Stimulated activated naive CD8-positive, alpha-beta T cell treated with anti-CD3 and anti-CD28 coated beads, Interleukin-15, amount 100 ng/mL, for 72 hours (primary cell): ENCODE results near the gene CA10.

ENCODE experiments used
- ATAC-seq: fragments of 150-1000 bp; cut with Tn5 transposase; 2 replicates; pipeline ENCODE4 v1.10.0; 2021; ENCODE audit warnings: mild to moderate bottlenecking, moderate library complexity
- DNase-seq, 2 donors: peaks; one replicate each; pipeline ENCODE4 v3.0.0; 2021 to 2022
- H3K27ac Mint-ChIP-seq, 2 donors: one replicate each; pipeline ENCODE4 v1.8.0; 2022; ENCODE audit warnings: mild to moderate bottlenecking in 2 of 2, mixed read lengths in 2 of 2, moderate library complexity in 2 of 2
- H3K27me3 Mint-ChIP-seq: one replicate; pipeline ENCODE4 v1.8.0; 2022; ENCODE audit warnings: mixed read lengths
- H3K4me1 Mint-ChIP-seq: one replicate; pipeline ENCODE4 v1.8.0; 2022; ENCODE audit warnings: mild to moderate bottlenecking, mixed read lengths
- H3K4me3 Mint-ChIP-seq, 2 donors: one replicate each; pipeline ENCODE4 v1.8.0; 2022; ENCODE audit warnings: mild to moderate bottlenecking in 2 of 2, mixed read lengths in 2 of 2, moderate library complexity in 1 of 2
- H3K9me3 Mint-ChIP-seq, 2 donors: one replicate each; pipeline ENCODE4 v1.8.0; 2022; ENCODE audit warnings: mixed read lengths in 2 of 2

Gene CA10

GRCh38 chr17:51817117-51817516 is 341.4 kb downstream of the CA10 start:
- no peak for DNase-seq
- Mint-ChIP-seq H3K4me3 (no peak overlapping the region), H3K9me3 (no peaks in the 10 kb centered on the region), H3K4me1 (no peaks in the 10 kb centered on the region), H3K27ac (no peak overlapping the region), H3K27me3 (peaks cover 8% of the 10 kb centered on the region)
- no peak for ATAC-seq

GRCh38 chr17:51815097-51815496 is 343.4 kb downstream of the CA10 start:
- no peak overlapping the region for H3K27ac Mint-ChIP-seq
- ATAC-seq (no peak), DNase-seq (no peak)
- H3K4me1 Mint-ChIP-seq: no peaks in the 10 kb centered on the region
- H3K27me3 Mint-ChIP-seq: no peaks in the 10 kb centered on the region
- no peaks in the 10 kb centered on the region for H3K9me3 Mint-ChIP-seq
- no peak overlapping the region for H3K4me3 Mint-ChIP-seq

GRCh38 chr17:51814521-51814920 is 344.0 kb downstream of the CA10 start:
- DNase-seq (no peak), ATAC-seq (no peak)
- no peak overlapping the region for H3K27ac Mint-ChIP-seq
- no peaks in the 10 kb centered on the region for H3K27me3 Mint-ChIP-seq
- H3K9me3 Mint-ChIP-seq: no peaks in the 10 kb centered on the region
- no peak overlapping the region for H3K4me3 Mint-ChIP-seq
- H3K4me1 Mint-ChIP-seq: no peaks in the 10 kb centered on the region

- ATAC-seq (no peak), DNase-seq (no peak)
- H3K27ac Mint-ChIP-seq: no peak overlapping the region
- H3K4me1 Mint-ChIP-seq: no peaks in the 10 kb centered on the region
- no peaks in the 10 kb centered on the region for H3K27me3 Mint-ChIP-seq
- no peak overlapping the region for H3K4me3 Mint-ChIP-seq
- H3K9me3 Mint-ChIP-seq: no peaks in the 10 kb centered on the region
These were observed 344.7 kb downstream of the CA10 start for GRCh38 chr17:51813784-51814174.

GRCh38 chr17:51813140-51813783 is 345.3 kb downstream of the CA10 start:
- no peak for ATAC-seq

GRCh38 chr17:51807460-51807859 is 351.1 kb downstream of the CA10 start:
- no peak for DNase-seq
- no peak overlapping the region for H3K4me3 Mint-ChIP-seq
- H3K9me3 Mint-ChIP-seq: no peaks in the 10 kb centered on the region
- ATAC-seq: no peak
- H3K27me3 Mint-ChIP-seq: peaks cover 9% of the 10 kb centered on the region
- H3K27ac Mint-ChIP-seq: no peak overlapping the region
- no peaks in the 10 kb centered on the region for H3K4me1 Mint-ChIP-seq

More at GRCh38 chr17:51813140-51813783, 345.3 kb downstream of the CA10 start:
- no peak for DNase-seq
- Mint-ChIP-seq H3K27me3 (no peaks in the 10 kb centered on the region), H3K9me3 (no peaks in the 10 kb centered on the region), H3K4me1 (no peaks in the 10 kb centered on the region), H3K4me3 (no peak overlapping the region), H3K27ac (no peak overlapping the region)

- DNase-seq (no peak), ATAC-seq (no peak)
- Mint-ChIP-seq H3K4me1 (no peaks in the 10 kb centered on the region), H3K9me3 (no peaks in the 10 kb centered on the region), H3K27ac (no peak overlapping the region), H3K4me3 (no peak overlapping the region), H3K27me3 (peaks cover 9% of the 10 kb centered on the region)
These were observed 352.7 kb downstream of the CA10 start for GRCh38 chr17:51805765-51806164.

GRCh38 chr17:51805185-51805584 is 353.3 kb downstream of the CA10 start:
- H3K9me3 Mint-ChIP-seq: no peaks in the 10 kb centered on the region
- ATAC-seq: no peak
- peaks cover 9% of the 10 kb centered on the region for H3K27me3 Mint-ChIP-seq
- no peak overlapping the region for H3K4me3 Mint-ChIP-seq
- no peaks in the 10 kb centered on the region for H3K4me1 Mint-ChIP-seq
- no peak overlapping the region for H3K27ac Mint-ChIP-seq
- no peak for DNase-seq

- H3K27ac Mint-ChIP-seq: no peak overlapping the region
- H3K4me1 Mint-ChIP-seq: no peaks in the 10 kb centered on the region
- ATAC-seq (no peak), DNase-seq (no peak)
- peaks cover 9% of the 10 kb centered on the region for H3K27me3 Mint-ChIP-seq
- H3K9me3 Mint-ChIP-seq: no peaks in the 10 kb centered on the region
- no peak overlapping the region for H3K4me3 Mint-ChIP-seq
These were observed 355.4 kb downstream of the CA10 start for GRCh38 chr17:51803161-51803560.

- H3K27ac Mint-ChIP-seq: no peak overlapping the region
- H3K4me1 Mint-ChIP-seq: no peaks in the 10 kb centered on the region
- no peak for ATAC-seq
- peaks cover 10% of the 10 kb centered on the region for H3K27me3 Mint-ChIP-seq
- no peak overlapping the region for H3K4me3 Mint-ChIP-seq
- H3K9me3 Mint-ChIP-seq: no peaks in the 10 kb centered on the region
- no peak for DNase-seq
These were observed 356.0 kb downstream of the CA10 start for GRCh38 chr17:51802544-51802943.

- H3K4me3 Mint-ChIP-seq: no peak overlapping the region
- no peaks in the 10 kb centered on the region for H3K9me3 Mint-ChIP-seq
- peaks cover 17% of the 10 kb centered on the region for H3K27me3 Mint-ChIP-seq
- no peak for ATAC-seq
- H3K4me1 Mint-ChIP-seq: no peaks in the 10 kb centered on the region
- DNase-seq: no peak
- no peak overlapping the region for H3K27ac Mint-ChIP-seq
These were observed 356.9 kb downstream of the CA10 start for GRCh38 chr17:51801626-51802025.

GRCh38 chr17:51799981-51800380 is 358.5 kb downstream of the CA10 start:
- H3K4me1 Mint-ChIP-seq: no peaks in the 10 kb centered on the region
- no peak overlapping the region for H3K27ac Mint-ChIP-seq
- no peak for DNase-seq
- peaks cover 18% of the 10 kb centered on the region for H3K27me3 Mint-ChIP-seq
- H3K9me3 Mint-ChIP-seq: no peaks in the 10 kb centered on the region
- H3K4me3 Mint-ChIP-seq: no peak overlapping the region
- no peak for ATAC-seq

- ATAC-seq: no peak
- H3K27ac Mint-ChIP-seq: no peak overlapping the region
- DNase-seq: no peak
- H3K4me1 Mint-ChIP-seq: no peaks in the 10 kb centered on the region
- peaks cover 20% of the 10 kb centered on the region for H3K27me3 Mint-ChIP-seq
- no peaks in the 10 kb centered on the region for H3K9me3 Mint-ChIP-seq
- H3K4me3 Mint-ChIP-seq: no peak overlapping the region
These were observed 359.3 kb downstream of the CA10 start for GRCh38 chr17:51799240-51799639.

- H3K4me3 Mint-ChIP-seq: no peak overlapping the region
- H3K4me1 Mint-ChIP-seq: no peaks in the 10 kb centered on the region
- peak overlapping the region in 1 of 2 donors; percentile 76 for H3K27ac Mint-ChIP-seq
These were observed 361.4 kb downstream of the CA10 start for GRCh38 chr17:51797150-51797549.

GRCh38 chr17:51796026-51796425 is 362.5 kb downstream of the CA10 start:
- DNase-seq (no peak), ATAC-seq (no peak)
- H3K4me3 Mint-ChIP-seq: no peak overlapping the region
- H3K27me3 Mint-ChIP-seq: peaks cover 30% of the 10 kb centered on the region
- H3K4me1 Mint-ChIP-seq: no peaks in the 10 kb centered on the region
- H3K27ac Mint-ChIP-seq: no peak overlapping the region
- no peaks in the 10 kb centered on the region for H3K9me3 Mint-ChIP-seq

More at GRCh38 chr17:51797150-51797549, 361.4 kb downstream of the CA10 start:
- Mint-ChIP-seq H3K9me3 (no peaks in the 10 kb centered on the region), H3K27me3 (peaks cover 30% of the 10 kb centered on the region)
- DNase-seq (no peak), ATAC-seq (no peak)

GRCh38 chr17:51795401-51795800 is 363.1 kb downstream of the CA10 start:
- H3K27me3 Mint-ChIP-seq: peaks cover 30% of the 10 kb centered on the region
- H3K9me3 Mint-ChIP-seq: no peaks in the 10 kb centered on the region
- DNase-seq (no peak), ATAC-seq (no peak)
- H3K27ac Mint-ChIP-seq: no peak overlapping the region
- H3K4me3 Mint-ChIP-seq: no peak overlapping the region
- H3K4me1 Mint-ChIP-seq: no peaks in the 10 kb centered on the region

GRCh38 chr17:51794466-51794865 is 364.0 kb downstream of the CA10 start:
- Mint-ChIP-seq H3K4me3 (no peak overlapping the region), H3K27me3 (peaks cover 30% of the 10 kb centered on the region), H3K9me3 (no peaks in the 10 kb centered on the region), H3K4me1 (no peaks in the 10 kb centered on the region), H3K27ac (no peak overlapping the region)
- DNase-seq (no peak), ATAC-seq (no peak)
